A549 (cell line): ENCODE measurements around the gene CCDC7.

ENCODE experiments used
- CTCF ChIP-seq: fragments of >200 bp; sonication (Bioruptor Twin); formaldehyde crosslinking; IDR thresholded peaks from 3 replicates; pipeline ENCODE4 v1.5.1; 2016
- MAX ChIP-seq: IDR thresholded peaks from 2 replicates; pipeline ENCODE4 v1.6.1; 2012
- NR3C1 ChIP-seq: fragments of >200 bp; sonication (Bioruptor Twin); formaldehyde crosslinking; IDR thresholded peaks from 3 replicates; pipeline ENCODE4 v1.6.1; 2017
- POLR2A ChIP-seq: IDR thresholded peaks from 2 replicates; pipeline ENCODE4 v1.6.1; 2012; ENCODE audit warnings: mild to moderate bottlenecking, low read length
- RNF2 ChIP-seq: fragments of 200-600 bp; sonication (generic); IDR thresholded peaks from 2 replicates; pipeline ENCODE4 v1.6.1; 2016; ENCODE audit warnings: low read depth, mild to moderate bottlenecking, antibody characterized with exemption, moderate library complexity, borderline replicate concordance

- TF ChIP-seq POLR2A (no peak), RNF2 (no peak), NR3C1 (no peak), CTCF (no peak), MAX (no peak)
These were observed 25.3 kb downstream of the CCDC7 start for GRCh38 chr10:32471232-32471631.
